GM18526 (cell line): ENCODE results near the gene PLEKHG5.

ENCODE experiments used
- POLR2A ChIP-seq: IDR thresholded peaks from 3 replicates; pipeline ENCODE4 v1.6.1; 2011; ENCODE audit not compliant: insufficient read length; ENCODE audit errors: extremely low read depth

PLEKHG5 gene

GRCh38 chr1:6491480-6491962 lies at the start of gene PLEKHG5:
Gene PLEKHG5, minus strand, starts transcription at chr1:6491667. Its CDS starts 14,096 bp downstream, at chr1:6477571.
- no peak for TF ChIP-seq POLR2A

- TF ChIP-seq POLR2A: no peak
These were observed 47.5 kb upstream of the PLEKHG5 start for GRCh38 chr1:6538956-6539355.

GRCh38 chr1:6536291-6536690 lies 44.8 kb upstream of the PLEKHG5 start:
- TF ChIP-seq POLR2A: no peak

- no peak for TF ChIP-seq POLR2A
These were observed 43.7 kb upstream of the PLEKHG5 start for GRCh38 chr1:6535214-6535613.

- TF ChIP-seq POLR2A: no peak
These were observed 42.9 kb upstream of the PLEKHG5 start for GRCh38 chr1:6534248-6534822.

- TF ChIP-seq POLR2A: no peak
These were observed 40.5 kb upstream of the PLEKHG5 start for GRCh38 chr1:6531996-6532395.

GRCh38 chr1:6530504-6531160 lies 39.2 kb upstream of the PLEKHG5 start:
- no peak for TF ChIP-seq POLR2A

- no peak for TF ChIP-seq POLR2A
These were observed 37.0 kb upstream of the PLEKHG5 start for GRCh38 chr1:6528492-6528891.

- TF ChIP-seq POLR2A: no peak
These were observed 34.8 kb upstream of the PLEKHG5 start for GRCh38 chr1:6526316-6526715.

- no peak for TF ChIP-seq POLR2A
These were observed 32.1 kb upstream of the PLEKHG5 start for GRCh38 chr1:6523566-6523965.

GRCh38 chr1:6521536-6521935 lies 30.1 kb upstream of the PLEKHG5 start:
- no peak for TF ChIP-seq POLR2A

GRCh38 chr1:6519935-6520671 lies 28.6 kb upstream of the PLEKHG5 start:
- TF ChIP-seq POLR2A: no peak

GRCh38 chr1:6519491-6519934 lies 28.0 kb upstream of the PLEKHG5 start:
- no peak for TF ChIP-seq POLR2A

GRCh38 chr1:6517435-6517851 lies 26.0 kb upstream of the PLEKHG5 start:
- TF ChIP-seq POLR2A: no peak

- no peak for TF ChIP-seq POLR2A
These were observed 24.3 kb upstream of the PLEKHG5 start for GRCh38 chr1:6515771-6516170.

GRCh38 chr1:6513320-6513801 lies 21.9 kb upstream of the PLEKHG5 start:
- TF ChIP-seq POLR2A: no peak

- no peak for TF ChIP-seq POLR2A
These were observed 21.4 kb upstream of the PLEKHG5 start for GRCh38 chr1:6512908-6513280.
